ENCODE measurements around the gene CR1L.
"Not testable (repeated sequence)": the region's sequence is repeated elsewhere in the genome, so short reads cannot be mapped to it uniquely, and the experiment has no call there.

CR1L gene

GRCh38 chr1:207747627-207748492 lies 102.9 kb downstream of the CR1L start:
- DNase-seq = no peak

DNA sequence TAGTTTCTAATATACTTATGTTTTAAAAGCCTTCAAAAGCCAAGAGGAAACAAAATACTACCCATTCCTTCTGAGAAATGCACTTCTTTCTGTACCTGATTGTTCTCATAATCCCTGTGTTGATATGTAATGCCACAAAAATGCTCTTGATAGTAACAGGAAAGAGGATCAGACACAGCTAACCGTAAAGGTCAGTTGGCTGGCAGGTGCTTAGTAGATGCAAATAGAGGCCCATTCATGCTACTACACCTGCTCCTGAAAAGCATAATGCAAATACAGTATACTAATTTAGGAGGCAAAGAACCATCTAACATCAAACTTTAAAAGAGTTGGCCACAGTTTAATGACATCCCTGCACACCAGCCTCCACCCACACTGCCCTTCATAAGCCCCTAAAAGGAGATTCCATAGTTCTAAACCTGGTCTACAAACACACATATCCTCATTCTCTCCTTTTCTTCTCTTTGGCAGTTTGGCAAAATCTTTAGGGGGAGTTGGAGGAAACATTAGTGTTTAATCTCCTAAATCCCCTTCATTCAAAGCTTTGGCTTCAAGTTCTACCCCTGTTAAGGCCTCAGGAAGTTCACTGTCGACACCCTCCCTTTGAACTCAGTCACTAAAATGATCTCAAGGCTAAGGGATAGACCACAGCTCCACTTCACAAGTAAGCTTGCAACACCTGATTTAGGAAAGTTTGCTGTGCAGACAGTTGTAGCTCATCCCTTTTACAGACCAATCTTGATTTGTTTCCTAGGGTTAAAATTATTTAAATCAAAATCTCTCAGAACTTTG lies 104.0 kb downstream of the CR1L start:
- no peak for DNase-seq

- no peak for DNase-seq
Measured at GRCh38 chr1:207750631-207751305, 105.8 kb downstream of the CR1L start.

DNA sequence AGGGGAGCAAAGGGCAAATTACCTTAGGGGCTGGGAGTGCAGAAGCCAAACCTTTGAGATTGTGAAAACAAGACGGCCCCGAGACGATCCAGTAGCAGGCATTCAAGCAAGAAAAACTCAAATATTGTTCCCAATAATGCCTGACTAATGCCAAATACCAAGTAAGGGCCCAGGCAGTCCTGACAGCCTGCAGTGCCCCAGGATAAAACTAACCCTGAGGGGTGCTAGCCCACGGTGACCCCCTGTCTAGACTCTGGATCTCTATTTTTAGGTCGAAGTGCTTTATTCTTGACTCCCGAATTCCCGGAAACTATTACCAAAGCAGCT lies 106.5 kb downstream of the CR1L start:
- not testable (repeated sequence) for DNase-seq

DNA sequence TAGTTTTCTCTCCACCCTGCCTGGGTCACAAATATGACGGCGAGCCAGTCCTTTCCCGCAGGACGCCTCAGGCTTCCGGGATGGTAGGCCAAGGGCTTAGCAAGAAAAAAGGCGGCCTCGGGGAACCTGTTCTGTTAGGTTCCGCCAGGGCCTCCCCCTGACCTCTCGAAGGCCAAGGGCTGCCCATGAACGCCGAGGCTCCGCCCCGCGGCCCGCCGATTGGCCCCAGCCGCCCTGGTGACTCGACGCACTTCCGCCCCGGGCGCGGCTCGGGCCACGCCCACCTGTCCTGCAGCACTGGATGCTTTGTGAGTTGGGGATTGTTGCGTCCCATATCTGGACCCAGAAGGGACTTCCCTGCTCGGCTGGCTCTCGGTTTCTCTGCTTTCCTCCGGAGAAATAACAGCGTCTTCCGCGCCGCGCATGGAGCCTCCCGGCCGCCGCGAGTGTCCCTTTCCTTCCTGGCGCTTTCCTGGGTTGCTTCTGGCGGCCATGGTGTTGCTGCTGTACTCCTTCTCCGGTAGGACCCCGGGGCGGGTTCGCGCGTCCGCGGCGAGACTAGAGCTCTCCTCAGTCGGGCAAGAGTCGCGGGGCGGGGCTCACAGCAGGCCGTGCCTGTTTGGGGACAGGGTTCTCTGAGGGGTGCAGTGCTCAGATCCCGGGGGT lies 107.0 kb downstream of the CR1L start, which contains the start of gene CD46:
TSS of gene CD46 (plus strand) at position 265 of the 666 bp plus-strand sequence. CDS start at position 424, 159 bp downstream.
- peak; percentile 75 for DNase-seq

DNA sequence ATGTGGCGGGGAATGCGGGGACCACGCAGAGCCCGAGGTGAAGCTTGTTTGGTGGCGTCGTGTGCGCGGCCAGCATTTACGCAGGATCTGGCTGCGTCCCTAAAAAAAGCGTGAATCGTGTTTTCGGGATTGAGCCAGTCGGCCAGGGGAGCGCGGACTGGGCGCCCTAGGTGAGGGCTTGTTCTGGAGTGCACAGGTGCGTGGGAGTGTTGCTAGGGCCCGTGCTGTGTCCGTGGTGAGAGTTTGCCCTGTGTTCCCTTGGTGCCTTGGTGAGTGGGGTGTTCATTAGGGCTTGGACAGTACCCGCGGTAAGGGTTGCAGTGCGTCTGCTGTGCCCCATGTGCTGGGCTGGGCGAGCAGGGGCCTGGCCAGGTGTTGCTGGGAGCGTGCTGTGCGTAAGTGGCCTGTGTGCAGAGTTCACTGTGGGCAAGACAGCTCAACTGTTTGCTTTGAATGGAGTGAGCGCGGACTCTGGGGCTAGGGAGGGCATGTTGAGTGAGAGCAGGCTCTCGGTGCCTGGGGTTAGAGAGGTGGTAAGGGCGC lies 107.6 kb downstream of the CR1L start:
- DNase-seq = no peak

DNA sequence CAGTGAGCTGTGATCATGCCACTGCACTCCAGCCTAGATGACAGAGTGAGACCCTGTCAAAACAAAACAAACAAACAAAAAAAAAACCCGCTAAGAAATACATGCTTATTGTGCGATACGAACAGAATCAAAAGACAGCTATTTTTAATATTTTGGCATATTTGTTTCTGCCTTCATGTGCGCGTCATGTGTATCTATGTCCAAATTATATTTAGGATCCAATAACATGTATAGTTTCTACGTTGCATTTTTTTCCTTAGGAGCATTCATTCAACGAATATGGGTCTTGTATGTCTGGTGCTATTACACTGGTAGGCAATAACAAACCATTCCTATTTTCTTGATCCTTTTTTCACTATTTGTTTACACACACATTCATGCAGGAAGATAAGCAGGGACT lies 108.7 kb downstream of the CR1L start:
- no peak for DNase-seq

GRCh38 chr1:207754011-207754410 lies 109.1 kb downstream of the CR1L start:
- no peak for DNase-seq

- no peak for DNase-seq
Measured at GRCh38 chr1:207754974-207755700, 110.2 kb downstream of the CR1L start.

DNA sequence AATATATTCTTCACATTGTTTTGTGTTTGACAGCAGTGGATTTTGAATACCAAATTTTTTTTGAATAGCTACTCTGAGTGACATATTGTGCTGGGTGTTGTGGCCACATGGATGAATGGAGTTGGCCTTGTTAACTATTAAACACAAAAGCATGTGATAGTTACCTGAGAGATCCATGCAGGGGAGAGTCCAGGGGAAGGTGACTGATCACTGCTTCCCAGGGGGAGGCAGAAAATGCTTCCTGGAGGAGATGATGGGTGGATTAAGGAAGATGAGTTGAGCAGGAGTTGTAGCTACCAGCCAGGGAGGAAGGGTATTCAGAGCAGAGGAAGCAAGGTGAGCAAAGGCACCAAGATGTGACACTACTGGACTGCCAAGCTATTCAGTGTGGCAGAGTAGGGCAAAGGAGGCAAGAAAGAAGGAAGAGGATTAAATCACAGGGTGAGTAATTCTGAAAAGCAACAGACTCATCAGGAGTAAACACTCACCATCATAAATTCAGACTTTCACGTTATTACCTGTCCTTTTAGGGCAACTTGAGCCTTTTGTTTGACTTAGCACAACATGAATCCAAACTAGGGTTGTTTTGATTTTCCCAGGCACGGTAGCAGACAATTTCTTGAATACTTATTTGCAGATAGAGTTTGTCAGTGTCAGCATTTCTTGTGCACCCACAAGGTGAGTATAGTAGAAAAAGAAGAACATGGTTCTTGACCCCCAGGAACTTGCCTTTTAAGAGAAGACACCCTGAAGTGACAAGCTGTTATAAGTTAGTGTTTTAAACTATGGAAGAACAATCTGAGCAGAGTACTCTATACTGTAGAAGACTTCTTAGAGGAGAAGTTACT lies 111.1 kb downstream of the CR1L start:
- no peak for DNase-seq

- no peak for DNase-seq
Measured at GRCh38 chr1:207762622-207763021, 117.7 kb downstream of the CR1L start.

DNA sequence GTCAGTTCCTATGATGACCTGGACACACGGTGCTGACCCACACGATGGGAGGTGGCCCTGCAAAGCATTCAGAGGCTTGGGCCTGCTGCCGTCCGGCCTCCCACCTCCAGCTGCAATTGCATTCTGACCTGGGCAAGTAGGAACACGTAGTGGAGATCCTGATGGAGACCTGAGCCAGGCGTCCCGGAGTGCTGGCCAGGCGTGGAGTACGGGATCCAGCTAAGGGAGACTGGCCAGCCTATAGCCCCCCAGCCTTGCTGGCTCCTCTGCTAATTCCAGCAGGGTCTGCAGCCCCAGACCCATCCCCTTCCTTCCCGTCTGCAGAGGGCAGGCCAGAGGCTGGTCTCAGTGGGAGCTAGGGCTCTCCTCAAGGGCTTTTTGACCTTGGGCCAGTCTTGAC lies 118.2 kb downstream of the CR1L start:
- no peak for DNase-seq

DNA sequence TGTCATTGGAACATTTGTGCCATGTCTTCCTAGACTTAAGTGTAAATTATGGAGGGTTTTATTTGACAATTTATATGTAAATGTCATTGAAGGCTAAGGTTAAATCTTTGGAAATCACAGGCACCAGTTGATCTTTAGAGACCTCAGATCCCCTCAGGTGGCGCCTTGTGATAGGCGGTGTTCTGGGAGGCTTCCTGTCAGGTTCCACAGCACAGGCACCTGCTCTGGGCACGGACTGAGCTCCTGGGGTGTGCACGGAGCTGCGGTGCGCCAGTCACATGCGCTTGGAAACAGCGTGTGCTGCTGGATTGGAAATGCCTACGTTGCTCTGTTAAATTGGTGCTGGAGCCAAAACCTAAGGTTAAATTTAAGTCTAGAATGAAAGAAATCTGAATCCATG lies 119.0 kb downstream of the CR1L start:
- DNase-seq = no peak

DNA sequence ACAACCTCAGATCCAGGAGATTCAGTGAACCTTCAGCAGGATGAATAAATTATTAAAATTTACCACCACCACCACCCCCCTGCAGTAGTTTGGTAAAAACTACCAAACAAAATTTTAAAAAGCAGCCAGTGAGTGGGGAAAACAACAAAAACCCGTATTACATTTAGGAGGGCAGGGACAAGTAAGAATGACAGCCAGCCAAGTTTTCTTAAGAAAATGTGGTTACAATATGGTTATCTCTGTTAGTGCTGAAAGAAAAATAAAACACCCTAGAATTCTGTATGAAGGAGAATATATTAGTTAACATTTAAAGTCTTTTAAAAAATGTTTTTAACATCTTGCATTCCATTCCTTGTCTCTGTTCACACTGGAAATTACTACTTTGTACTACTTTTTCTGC lies 121.6 kb downstream of the CR1L start:
- no peak for DNase-seq

GRCh38 chr1:207770514-207770913 lies 125.6 kb downstream of the CR1L start:
- not testable (repeated sequence) for DNase-seq

Data from amniotic stem cell (primary cell).